Urothelium cell line (cell line): Measurements from ENCODE around the gene ELFN1.
"Not testable (repeated sequence)": the region's sequence is repeated elsewhere in the genome, so short reads cannot be mapped to it uniquely, and the experiment has no call there.

Experiments
- DNase-seq: peaks from one replicate; pipeline ENCODE4 v3.0.0; 2011; ENCODE audit warnings: low spot score, mixed read lengths
- FAIRE-seq: peaks from 2 replicates; lab custom pipeline; 2011; peaks lifted over from hg19 to GRCh38; lab: Jason Lieb, UNC

The ELFN1 gene

GRCh38 chr7:1749864-1750466 lies 79.9 kb downstream of the ELFN1 start:
- FAIRE-seq (peak; percentile 56), DNase-seq (peak; percentile 57)

DNA sequence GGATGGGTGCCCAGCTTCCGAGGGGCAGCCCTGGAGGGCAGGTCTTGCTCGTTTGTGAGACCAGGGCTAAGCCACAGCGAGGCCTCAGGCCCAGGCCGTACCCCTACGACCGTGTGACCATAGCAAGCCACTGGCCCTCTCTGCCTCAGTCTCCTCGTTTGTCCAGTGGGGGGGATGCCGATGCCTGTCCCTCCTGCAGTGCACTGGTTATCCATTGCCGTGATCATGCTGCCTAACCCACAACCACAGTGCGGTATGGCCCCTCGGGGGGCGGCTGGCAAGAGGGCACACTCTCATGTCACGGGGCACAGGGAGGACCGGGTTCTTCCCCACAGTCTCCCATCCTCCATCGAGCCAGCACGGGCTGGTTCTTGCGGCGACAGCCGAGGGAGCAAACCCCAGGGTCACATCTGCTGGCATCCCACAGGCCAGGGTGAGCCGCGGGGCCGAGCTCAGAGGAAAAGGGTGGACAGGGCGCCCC lies 80.5 kb downstream of the ELFN1 start:
- FAIRE-seq, result peak; percentile 97
- no peak for DNase-seq

DNA sequence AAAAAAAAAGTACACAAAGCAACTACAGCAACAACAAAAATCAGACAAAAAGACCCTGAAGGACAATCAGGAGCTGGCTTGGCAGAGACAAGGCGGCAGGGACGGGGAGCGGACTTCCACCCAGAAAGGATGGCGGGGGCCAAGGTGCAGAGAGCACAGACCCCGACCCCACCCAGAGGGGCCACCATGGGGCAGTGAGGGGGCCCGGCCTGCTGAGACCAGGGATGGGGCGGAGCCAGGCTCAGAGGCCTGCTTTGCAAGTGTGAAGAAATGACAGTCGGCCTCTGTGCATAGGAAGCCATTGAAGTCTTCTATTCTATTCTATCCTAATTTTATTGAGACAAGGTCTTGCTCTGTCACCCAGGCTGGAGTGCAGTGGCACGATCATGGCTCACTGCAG lies 82.0 kb downstream of the ELFN1 start:
- DNase-seq (no peak), FAIRE-seq (no peak)

GRCh38 chr7:1752771-1753563 lies 82.9 kb downstream of the ELFN1 start:
- DNase-seq (no peak), FAIRE-seq (peak; percentile 59)

- no peak for FAIRE-seq
- DNase-seq, result no peak
Observed at GRCh38 chr7:1753564-1753867, 83.4 kb downstream of the ELFN1 start.

- FAIRE-seq, result no peak
- no peak for DNase-seq
Observed at GRCh38 chr7:1754345-1754908, 84.3 kb downstream of the ELFN1 start.

- peak; percentile 93 for FAIRE-seq
- no peak for DNase-seq
Observed at GRCh38 chr7:1755783-1756625, 85.9 kb downstream of the ELFN1 start.

- no peak for FAIRE-seq
- no peak for DNase-seq
Observed at GRCh38 chr7:1757601-1758000, 87.5 kb downstream of the ELFN1 start.

DNA sequence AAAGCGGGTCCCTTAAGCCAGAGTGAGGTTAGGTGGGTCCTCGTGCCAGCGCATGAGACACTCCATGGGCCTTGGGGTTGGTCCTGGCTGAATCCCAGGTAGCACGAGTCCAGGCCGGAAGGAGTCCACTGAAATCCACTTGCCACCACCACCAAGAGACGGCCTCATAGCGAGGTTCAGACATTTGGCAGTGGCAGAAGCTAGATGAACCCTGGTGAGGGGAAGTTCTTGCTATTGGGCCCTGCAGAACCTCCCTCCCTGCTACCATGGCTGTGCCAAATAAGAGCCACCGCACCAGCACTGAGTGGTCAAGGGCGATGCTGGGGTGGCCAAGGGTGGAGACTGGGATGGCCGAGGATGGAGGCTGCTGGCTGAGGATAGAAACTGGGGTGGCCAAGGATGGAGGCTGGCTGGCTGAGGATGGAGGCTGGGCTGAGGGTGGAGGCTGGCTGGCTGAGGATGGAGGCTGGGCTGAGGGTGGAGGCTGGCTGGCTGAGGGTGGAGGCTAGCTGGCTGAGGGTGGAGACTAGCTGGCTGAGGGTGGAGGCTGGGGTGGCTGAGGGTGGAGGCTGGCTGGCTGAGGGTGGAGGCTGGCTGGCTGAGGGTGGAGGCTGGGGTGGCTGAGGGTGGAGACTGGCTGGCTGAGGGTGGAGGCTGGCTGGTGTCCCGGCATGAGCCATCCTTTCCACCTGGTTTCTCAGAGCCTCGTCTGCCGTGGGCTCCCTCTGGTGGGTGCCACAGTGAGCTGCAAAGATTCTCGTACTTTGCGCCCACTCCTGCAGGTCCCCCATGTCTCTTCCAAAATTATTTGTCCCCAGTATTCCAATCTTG lies 88.2 kb downstream of the ELFN1 start:
- DNase-seq (peak; percentile 87), FAIRE-seq (peak; percentile 100)

GRCh38 chr7:1758859-1759521 lies 88.9 kb downstream of the ELFN1 start:
- FAIRE-seq (no peak), DNase-seq (no peak)

- DNase-seq (no peak), FAIRE-seq (peak; percentile 66)
Observed at GRCh38 chr7:1761097-1761496, 91.0 kb downstream of the ELFN1 start.

DNA sequence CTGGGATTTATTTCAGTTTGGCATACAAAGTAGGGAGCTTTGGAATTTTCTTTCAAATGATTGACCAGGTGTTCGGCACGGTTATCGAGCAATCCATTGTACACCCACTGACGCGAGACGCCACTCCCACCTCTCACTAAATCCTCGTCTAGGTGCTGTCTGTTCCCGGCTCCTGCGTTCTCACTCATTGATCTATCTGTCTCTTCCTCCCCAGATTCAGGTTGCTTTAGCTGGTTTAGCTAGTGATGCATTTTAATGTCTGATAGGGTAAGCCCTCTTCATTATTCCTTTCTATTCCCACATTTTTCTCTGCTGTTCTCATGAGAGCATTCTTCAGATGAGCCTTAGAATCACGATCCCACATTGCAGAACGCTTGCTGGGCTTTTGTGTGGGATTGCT lies 91.7 kb downstream of the ELFN1 start:
- DNase-seq (no peak), FAIRE-seq (no peak)

DNA sequence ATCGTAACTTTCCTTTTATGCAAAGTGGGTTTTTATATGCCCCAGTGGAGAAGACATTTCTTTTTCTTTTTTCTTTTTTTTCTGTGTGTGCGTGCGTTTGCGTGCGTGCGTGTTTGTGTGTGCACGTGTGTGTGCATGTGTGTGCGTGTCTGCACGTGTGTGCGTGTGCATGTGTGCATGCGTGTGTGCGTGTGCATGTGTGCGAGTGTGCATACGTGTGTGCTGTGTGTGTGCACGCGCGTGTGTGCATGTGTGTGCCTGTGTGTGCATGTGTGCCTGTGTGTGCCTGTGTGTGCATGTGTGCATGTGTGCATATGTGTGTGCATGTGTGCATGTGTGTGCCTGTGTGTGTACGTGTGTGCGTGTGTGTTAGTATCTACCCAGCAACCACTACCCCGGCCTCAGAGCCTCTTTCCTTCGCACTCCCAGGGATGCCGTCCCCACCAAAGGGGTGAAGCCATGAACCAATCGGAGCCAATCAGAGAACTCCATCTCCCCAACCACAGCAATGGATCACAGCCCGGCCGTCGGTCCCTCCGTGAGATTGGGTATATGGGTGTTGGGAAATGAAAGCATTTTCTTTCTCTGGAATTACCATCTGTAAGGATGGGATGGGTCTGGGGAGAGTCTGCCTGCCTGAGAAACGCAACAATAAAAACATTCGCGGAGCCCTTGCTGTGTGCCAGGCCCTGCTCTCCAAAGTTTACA lies 92.3 kb downstream of the ELFN1 start:
- FAIRE-seq (peak; percentile 100), DNase-seq (no peak)

DNA sequence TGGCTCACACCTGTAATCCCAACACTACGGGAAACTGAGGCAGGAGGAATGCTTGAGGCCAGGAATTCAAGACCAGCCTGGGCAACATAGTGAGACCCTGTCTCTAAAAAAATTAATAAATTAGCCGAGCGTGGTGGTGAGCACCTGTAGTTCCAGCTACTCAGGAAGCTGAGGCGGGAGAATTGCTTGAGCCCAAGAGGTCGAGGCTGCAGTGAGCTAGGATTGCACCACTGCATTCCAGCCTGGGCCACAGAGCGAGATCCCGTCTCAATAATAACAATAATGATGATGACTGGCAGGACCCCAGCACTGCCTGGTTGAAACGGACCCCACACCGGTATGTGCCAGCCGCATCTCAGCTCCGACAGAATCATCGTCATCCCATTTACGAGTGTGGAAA lies 93.0 kb downstream of the ELFN1 start:
- DNase-seq (no peak), FAIRE-seq (peak; percentile 48)

DNA sequence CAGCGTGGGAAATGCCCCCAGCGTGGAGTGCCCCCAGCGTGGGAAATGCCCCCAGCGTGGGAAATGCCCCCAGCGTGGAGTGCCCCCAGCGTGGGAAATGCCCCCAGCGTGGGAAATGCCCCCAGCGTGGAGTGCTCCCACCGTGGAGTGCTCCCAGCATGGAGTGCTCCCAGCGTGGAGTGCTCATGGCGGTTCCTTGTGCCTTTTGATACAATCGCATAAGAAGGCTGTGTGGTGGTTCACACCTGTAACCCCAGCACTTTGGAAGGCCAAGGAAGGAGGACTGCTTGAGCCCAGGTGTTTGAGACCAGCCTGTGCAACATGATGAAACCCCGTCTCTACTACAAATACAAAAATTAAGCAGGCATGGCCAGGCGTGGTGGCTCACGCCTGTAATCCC lies 93.8 kb downstream of the ELFN1 start:
- not testable (repeated sequence) for FAIRE-seq, DNase-seq

DNA sequence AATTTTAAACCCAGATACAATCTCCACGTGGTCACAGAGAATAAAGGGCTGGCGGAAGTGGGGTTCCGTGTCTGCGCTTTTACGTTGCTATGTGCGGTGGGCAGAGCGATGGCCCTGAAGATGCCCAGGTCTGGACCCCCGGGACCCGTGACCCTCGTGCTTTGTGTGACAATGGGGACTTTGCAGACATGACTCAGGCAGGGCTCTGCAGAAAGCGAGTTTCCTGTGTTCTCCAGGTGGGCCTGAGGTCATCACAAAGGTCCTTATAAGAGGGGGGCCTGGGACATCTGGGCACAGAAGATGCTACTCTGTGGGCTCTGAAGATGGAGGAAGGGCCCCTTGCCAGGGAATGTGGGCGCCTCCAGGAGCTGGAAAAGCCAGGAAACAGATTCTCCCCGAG lies 95.3 kb downstream of the ELFN1 start:
- DNase-seq, result no peak
- FAIRE-seq, result no peak

- FAIRE-seq (peak; percentile 98), DNase-seq (peak; percentile 21)
Observed at GRCh38 chr7:1767524-1767923, 97.4 kb downstream of the ELFN1 start.

- FAIRE-seq, result no peak
- no peak for DNase-seq
Observed at GRCh38 chr7:1768832-1769231, 98.8 kb downstream of the ELFN1 start.
